Measurements from ENCODE around the gene MLC1. TPM values are rescaled to one million over a fixed set of nuclear protein-coding genes. Genes with fewer than 3 reads are reported as not detected.

Gene MLC1
- not detected in 2 replicates for total RNA-seq

GRCh38 chr22:50085211-50085972 lies at the start of gene MLC1:
MLC1 (minus strand) TSS chr22:50085426; CDS start chr22:50084902, 524 bp downstream.

GRCh38 chr22:50089682-50090411 lies 4.6 kb upstream of the MLC1 start, which contains the start of gene MOV10L1:
MOV10L1 (plus strand) TSS chr22:50090006; CDS start chr22:50090089, 83 bp downstream.

DNA sequence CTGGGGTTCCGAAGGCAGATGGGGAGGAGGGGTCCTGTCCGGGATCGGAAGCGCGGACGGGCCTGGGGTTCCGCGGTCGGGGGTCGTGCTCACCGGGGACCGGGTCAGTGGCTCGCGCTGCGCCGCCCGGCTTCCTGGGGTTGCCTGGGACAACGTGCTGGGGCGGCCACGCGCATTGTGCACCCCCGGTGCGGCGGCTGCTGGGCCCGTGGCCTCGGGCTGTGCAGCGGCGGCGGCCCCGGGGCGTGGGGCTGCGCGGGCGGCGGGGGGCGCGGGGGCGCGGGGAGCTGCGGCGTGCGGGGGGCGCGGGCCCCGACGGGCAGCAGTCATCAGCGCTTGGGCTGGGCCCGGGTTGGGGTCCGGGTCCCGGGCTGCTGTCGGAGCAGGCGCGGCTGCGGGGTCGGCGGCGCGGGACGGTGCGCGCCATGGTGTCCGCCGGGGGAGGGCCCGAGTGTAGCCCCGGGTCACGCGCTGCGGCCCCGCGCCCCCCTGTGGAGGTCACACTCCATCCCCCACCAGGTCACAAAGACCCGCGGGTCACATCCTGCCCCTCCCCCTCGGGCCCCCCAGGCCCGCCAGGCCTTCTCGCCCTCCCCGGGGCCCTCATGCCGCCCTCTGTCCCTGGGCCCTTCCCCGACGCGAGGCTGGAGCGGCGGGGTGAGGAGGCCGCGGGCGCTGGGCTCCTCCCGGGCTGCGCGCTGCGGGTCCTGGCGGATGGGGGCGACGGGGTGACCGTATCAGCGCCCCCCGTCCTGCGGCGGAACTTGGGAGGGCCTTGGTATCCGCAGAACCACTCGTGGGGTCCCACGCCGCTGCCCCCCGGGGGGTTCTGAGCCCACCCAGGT lies 26.9 kb downstream of the MLC1 start, which contains the start of gene TTLL8:
Gene TTLL8, minus strand, starts transcription at position 238 of the 845 bp plus-strand sequence.

GRCh38 chr22:50012211-50013181 lies 72.7 kb downstream of the MLC1 start, which contains the start of gene IL17REL:
IL17REL (minus strand) TSS chr22:50012765; CDS start chr22:50012646, 119 bp downstream.

Other genes with a start within 250 kb of the MLC1 start
- 11.3 and 11.4 TPM in 2 replicates for gene ZBED4, start 231.6 kb downstream of the MLC1 start, total RNA-seq
- 14.3 and 18.8 TPM in 2 replicates for gene ALG12, start 167.0 kb downstream of the MLC1 start, total RNA-seq
- 44.4 and 44.7 TPM in 2 replicates for gene CRELD2, start 166.8 kb downstream of the MLC1 start, total RNA-seq
- gene PIM3, start 124.7 kb downstream of the MLC1 start, total RNA-seq, result 38.2 and 39.8 TPM in 2 replicates
- not detected in 2 replicates for gene IL17REL, start 72.7 kb downstream of the MLC1 start, total RNA-seq
- not detected in 2 replicates for gene TTLL8, start 27.1 kb downstream of the MLC1 start, total RNA-seq
- gene MOV10L1, start 4.6 kb upstream of the MLC1 start, total RNA-seq, result 0.67 and 1.6 TPM in 2 replicates
- gene PANX2, start 85.3 kb upstream of the MLC1 start, total RNA-seq, result 0.17 and 0.45 TPM in 2 replicates
- 35.8 and 37.5 TPM in 2 replicates for gene TRABD, start 100.5 kb upstream of the MLC1 start, total RNA-seq
- gene SELENOO, start 115.6 kb upstream of the MLC1 start, total RNA-seq, result 22.7 and 24.9 TPM in 2 replicates
- 18.1 and 22.0 TPM in 2 replicates for gene TUBGCP6, start 159.6 kb upstream of the MLC1 start, total RNA-seq
- gene HDAC10, start 165.8 kb upstream of the MLC1 start, total RNA-seq, result 12.8 and 18.5 TPM in 2 replicates
- gene MAPK12, start 176.3 kb upstream of the MLC1 start, total RNA-seq, result 32.1 and 32.3 TPM in 2 replicates
- 4.4 and 5.5 TPM in 2 replicates for gene MAPK11, start 185.0 kb upstream of the MLC1 start, total RNA-seq
- gene PLXNB2, start 222.2 kb upstream of the MLC1 start, total RNA-seq, result 100 and 107 TPM in 2 replicates
- gene DENND6B, start 241.6 kb upstream of the MLC1 start, total RNA-seq, result 1.2 and 1.3 TPM in 2 replicates